Karpas-422 (cell line): ENCODE data around the gene F7. TPM values are rescaled to one million over a fixed set of nuclear protein-coding genes. Genes with fewer than 3 reads are reported as not detected.

Experiments
- DNase-seq: peaks from one replicate; pipeline ENCODE4 v3.0.0-alpha.2; 2015
- H2AFZ ChIP-seq: fragments of 200-600 bp; sonication (generic); 2 replicates; pipeline ENCODE4 v1.6.1; 2014; ENCODE audit warnings: antibody characterized with exemption, low read length, mixed read lengths
- H3K27ac ChIP-seq: fragments of 200-600 bp; sonication (generic); 2 replicates; pipeline ENCODE4 v1.5.1; 2014; ENCODE audit warnings: mild to moderate bottlenecking, low read length, moderate library complexity
- H3K27me3 ChIP-seq: fragments of 200-600 bp; sonication (generic); 2 replicates; pipeline ENCODE4 v1.6.1; 2014; ENCODE audit warnings: low read length, mixed read lengths
- H3K36me3 ChIP-seq: fragments of 200-600 bp; sonication (generic); 2 replicates; pipeline ENCODE4 v1.6.1; 2014; ENCODE audit warnings: low read length, mixed read lengths; ENCODE audit not compliant: insufficient read depth
- H3K4me1 ChIP-seq: fragments of 200-600 bp; sonication (generic); 2 replicates; pipeline ENCODE4 v1.6.1; 2014; ENCODE audit warnings: mild to moderate bottlenecking, low read length, mixed read lengths
- H3K4me2 ChIP-seq: fragments of 200-600 bp; sonication (generic); 2 replicates; pipeline ENCODE4 v1.6.1; 2014; ENCODE audit warnings: low read length, low read depth, mild to moderate bottlenecking; ENCODE audit not compliant: poor library complexity, severe bottlenecking
- H3K4me3 ChIP-seq: fragments of 200-600 bp; sonication (generic); 2 replicates; pipeline ENCODE4 v1.5.1; 2014; ENCODE audit warnings: mild to moderate bottlenecking, antibody characterized with exemption, low read length, mixed read lengths
- H3K79me2 ChIP-seq: fragments of 200-600 bp; sonication (generic); 2 replicates; pipeline ENCODE4 v1.6.1; 2014; ENCODE audit warnings: mild to moderate bottlenecking, low read length, mixed read lengths
- H3K9ac ChIP-seq: fragments of 200-600 bp; sonication (generic); 2 replicates; pipeline ENCODE4 v1.6.0; 2014; ENCODE audit warnings: low read length
- H3K9me2 ChIP-seq: fragments of 200-600 bp; sonication (generic), shearing (Covaris generic); replicated peaks from 2 replicates; pipeline ENCODE4 v1.6.0; 2014; ENCODE audit warnings: mild to moderate bottlenecking, low read length, moderate library complexity; ENCODE audit not compliant: insufficient read depth
- H3K9me3 ChIP-seq: fragments of 300-700, 200-600 bp; sonication (generic); 2 replicates; pipeline ENCODE4 v1.6.1; 2014; ENCODE audit warnings: low read length, mixed read lengths
- H4K20me1 ChIP-seq: fragments of 200-600 bp; sonication (generic); 2 replicates; pipeline ENCODE4 v1.6.1; 2014; ENCODE audit warnings: mild to moderate bottlenecking, antibody characterized with exemption, low read length, low read depth; ENCODE audit not compliant: insufficient read depth
- total RNA-seq: library from RNA; depleted of rRNA; stranded (reverse); fragments of >200 nt; shearing (Covaris generic); gene quantifications from 2 replicates; pipeline ENCODE4 v1.2.3, GENCODE V29; 2014; ENCODE audit warnings: low replicate concordance

The F7 gene
- total RNA-seq, 1 experiment from 2014 or later = not detected

DNA sequence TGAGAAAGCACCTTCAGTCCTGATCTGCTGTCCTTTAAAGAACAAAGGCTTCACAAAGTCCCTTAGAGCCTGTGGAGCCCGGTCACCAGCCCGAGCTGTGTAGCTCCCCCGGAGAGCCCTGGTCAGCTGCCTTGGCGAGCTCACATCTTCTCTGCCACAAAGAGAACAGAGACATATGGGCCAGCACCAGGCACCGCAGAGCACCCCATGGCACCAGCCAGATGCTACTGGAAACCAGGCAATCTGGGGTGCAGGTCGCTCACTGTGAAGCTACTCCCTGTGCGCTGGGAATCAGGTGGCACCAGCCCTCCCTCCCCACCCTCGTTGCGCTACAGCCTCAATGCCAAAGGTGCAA is 44.3 kb upstream of the F7 start:
- Histone ChIP-seq H3K4me3 (no peak overlapping the region), H4K20me1 (no peaks in the 10 kb centered on the region), H3K9ac (no peak overlapping the region), H3K36me3 (no peaks in the 10 kb centered on the region), H3K4me1 (no peaks in the 10 kb centered on the region), H2AFZ (no peak overlapping the region), H3K79me2 (no peaks in the 10 kb centered on the region), H3K27me3 (no peaks in the 10 kb centered on the region), H3K27ac (no peak overlapping the region), H3K4me2 (no peak overlapping the region), H3K9me2 (no peaks in the 10 kb centered on the region), H3K9me3 (peaks cover 11% of the 10 kb centered on the region; the same call in 1 of the 2 replicates)
- no peak for DNase-seq

GRCh38 chr13:113061796-113062425 is 43.7 kb upstream of the F7 start:
- Histone ChIP-seq H4K20me1 (no peaks in the 10 kb centered on the region), H3K4me2 (no peak overlapping the region), H3K79me2 (no peaks in the 10 kb centered on the region), H3K9ac (no peak overlapping the region), H3K27me3 (no peaks in the 10 kb centered on the region), H3K36me3 (no peaks in the 10 kb centered on the region), H3K9me2 (no peaks in the 10 kb centered on the region), H2AFZ (no peak overlapping the region), H3K9me3 (peaks cover 11% of the 10 kb centered on the region; the same call in 1 of the 2 replicates), H3K27ac (no peak overlapping the region), H3K4me3 (no peak overlapping the region), H3K4me1 (no peaks in the 10 kb centered on the region)
- DNase-seq = no peak

DNA sequence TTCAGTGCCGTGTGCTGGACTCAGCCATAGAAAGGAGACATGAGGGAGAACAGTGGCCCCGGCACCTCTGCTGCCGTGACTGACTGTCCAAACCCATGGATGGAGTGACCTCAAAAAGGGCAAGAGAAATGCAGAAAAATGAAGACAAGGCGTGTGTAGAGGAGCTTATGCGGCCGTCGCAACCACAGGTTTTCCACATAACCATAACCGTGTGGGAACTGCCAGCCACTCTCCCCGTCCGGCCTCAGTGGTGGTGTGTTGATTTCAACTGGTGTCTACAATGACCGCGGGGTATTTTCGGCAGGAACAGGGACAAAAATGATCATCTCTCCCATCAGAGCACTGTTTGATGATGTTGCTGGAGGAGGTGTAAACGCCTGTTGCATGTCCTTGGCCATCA is 42.9 kb upstream of the F7 start:
- H3K4me2 ChIP-seq = no peak overlapping the region
- no peaks in the 10 kb centered on the region for H3K79me2 ChIP-seq
- H3K9ac ChIP-seq = no peak overlapping the region
- no peaks in the 10 kb centered on the region for H4K20me1 ChIP-seq
- no peaks in the 10 kb centered on the region for H3K9me2 ChIP-seq
- H3K36me3 ChIP-seq = no peaks in the 10 kb centered on the region
- H3K9me3 ChIP-seq = peaks cover 7% of the 10 kb centered on the region; the same call in 1 of the 2 replicates
- DNase-seq = no peak
- H3K27ac ChIP-seq = no peak overlapping the region
- no peaks in the 10 kb centered on the region for H3K4me1 ChIP-seq
- H2AFZ ChIP-seq = no peak overlapping the region
- no peak overlapping the region for H3K4me3 ChIP-seq
- no peaks in the 10 kb centered on the region for H3K27me3 ChIP-seq

DNA sequence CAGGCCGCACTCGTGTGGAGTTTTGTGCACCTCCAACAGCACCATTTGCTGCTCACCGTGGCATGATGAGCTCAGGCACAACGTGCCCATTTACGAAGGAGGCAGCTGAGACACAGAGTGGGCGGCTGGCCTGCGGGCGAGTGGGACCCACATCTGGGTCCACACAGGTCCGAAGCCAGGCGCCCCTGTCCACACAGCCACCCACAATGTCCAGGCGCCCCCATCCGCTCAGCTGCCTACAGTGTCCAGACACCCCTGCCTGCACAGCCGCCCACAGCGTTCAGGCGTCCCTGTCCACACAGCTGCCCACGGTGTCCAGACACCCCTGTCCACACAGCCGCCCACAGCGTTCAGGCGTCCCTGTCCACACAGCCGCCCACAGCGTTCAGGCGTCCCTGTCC is 42.5 kb upstream of the F7 start:
- Histone ChIP-seq H3K79me2 (no peaks in the 10 kb centered on the region), H3K9me3 (peaks cover 4% of the 10 kb centered on the region; the same call in 1 of the 2 replicates), H3K9me2 (no peaks in the 10 kb centered on the region), H3K9ac (no peak overlapping the region), H3K36me3 (no peaks in the 10 kb centered on the region), H3K4me1 (no peaks in the 10 kb centered on the region), H2AFZ (no peak overlapping the region), H3K4me2 (no peak overlapping the region), H4K20me1 (no peaks in the 10 kb centered on the region), H3K27ac (no peak overlapping the region), H3K4me3 (no peak overlapping the region), H3K27me3 (no peaks in the 10 kb centered on the region)
- DNase-seq = no peak

DNA sequence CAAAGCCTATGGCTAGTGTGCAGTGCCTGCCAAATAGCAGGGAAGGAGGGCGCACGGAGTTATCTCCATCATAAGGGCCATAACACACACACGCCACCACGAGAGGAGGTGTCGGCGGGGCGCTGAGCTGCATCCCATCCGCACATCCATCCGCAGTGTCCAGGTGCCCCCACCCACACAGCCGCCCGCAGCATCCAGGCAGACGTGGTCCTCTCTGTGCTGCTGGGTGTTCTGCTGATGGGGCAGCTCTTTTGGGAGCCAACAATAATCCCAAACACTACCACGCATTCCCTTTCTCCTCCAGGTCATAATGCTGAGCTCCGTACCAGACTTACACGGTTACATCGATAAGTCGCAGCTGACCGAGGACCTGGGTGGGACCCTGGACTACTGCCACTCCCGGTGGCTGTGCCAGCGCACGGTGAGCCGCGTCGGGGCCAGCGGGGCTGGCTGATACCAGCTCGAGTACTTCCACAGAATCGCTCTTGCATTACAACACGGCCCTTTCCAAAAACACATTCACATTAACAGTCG is 41.5 kb upstream of the F7 start:
- Histone ChIP-seq H3K27ac (no peak overlapping the region), H3K9me3 (no peaks in the 10 kb centered on the region), H3K4me1 (no peaks in the 10 kb centered on the region), H2AFZ (no peak overlapping the region), H3K27me3 (no peaks in the 10 kb centered on the region), H3K79me2 (no peaks in the 10 kb centered on the region), H3K4me3 (no peak overlapping the region), H4K20me1 (no peaks in the 10 kb centered on the region), H3K36me3 (no peaks in the 10 kb centered on the region), H3K9me2 (no peaks in the 10 kb centered on the region), H3K4me2 (no peak overlapping the region), H3K9ac (no peak overlapping the region)
- DNase-seq = no peak

DNA sequence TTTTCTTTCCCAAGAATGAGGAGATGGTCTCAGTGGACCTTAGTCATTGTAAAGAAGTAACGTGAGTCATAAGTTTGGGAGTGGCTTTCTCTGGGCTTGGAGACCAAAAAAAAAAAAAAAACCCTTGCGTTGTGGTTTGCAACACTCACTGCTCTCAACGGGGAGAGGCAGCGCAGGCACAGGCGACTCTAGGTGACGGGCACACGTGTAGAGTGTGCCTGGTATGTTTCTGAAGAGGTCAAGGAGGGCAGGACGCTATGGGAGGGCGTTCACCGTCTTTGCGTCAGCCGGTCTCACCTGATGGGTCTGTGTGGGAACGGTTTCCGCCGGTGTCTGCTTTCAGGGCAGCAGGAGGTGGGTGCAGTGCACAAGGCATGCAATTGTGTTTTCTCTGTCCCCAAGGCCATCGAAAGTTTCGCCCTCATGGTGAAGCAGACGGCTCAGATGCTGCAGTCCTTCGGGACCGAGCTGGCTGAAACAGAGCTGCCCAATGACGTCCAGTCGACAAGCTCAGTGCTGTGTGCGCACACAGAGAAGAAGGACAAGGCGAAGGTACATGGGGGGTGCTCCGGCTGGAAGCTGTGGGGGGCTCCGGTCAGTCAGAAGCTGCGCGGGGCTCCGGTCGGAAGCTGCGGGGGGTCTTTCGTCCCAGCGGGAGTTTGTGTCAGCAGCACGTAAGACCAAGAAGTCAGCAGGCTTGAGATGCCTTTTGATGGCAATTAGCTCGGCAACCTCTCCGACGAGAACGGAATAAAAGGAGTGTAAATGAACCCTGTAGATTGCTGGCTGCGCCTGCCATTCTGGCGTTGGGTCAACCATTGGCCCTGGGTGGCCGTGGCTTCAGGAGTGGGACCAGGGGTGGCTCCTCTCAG is 40.8 kb upstream of the F7 start:
- H3K4me2 ChIP-seq = no peak overlapping the region
- H3K79me2 ChIP-seq = no peaks in the 10 kb centered on the region
- no peaks in the 10 kb centered on the region for H3K9me3 ChIP-seq
- no peaks in the 10 kb centered on the region for H3K9me2 ChIP-seq
- H2AFZ ChIP-seq = no peak overlapping the region
- H3K4me1 ChIP-seq = no peaks in the 10 kb centered on the region
- H3K27me3 ChIP-seq = no peaks in the 10 kb centered on the region
- DNase-seq = no peak
- no peak overlapping the region for H3K27ac ChIP-seq
- H4K20me1 ChIP-seq = no peaks in the 10 kb centered on the region
- H3K36me3 ChIP-seq = no peaks in the 10 kb centered on the region
- no peak overlapping the region for H3K4me3 ChIP-seq
- no peak overlapping the region for H3K9ac ChIP-seq

DNA sequence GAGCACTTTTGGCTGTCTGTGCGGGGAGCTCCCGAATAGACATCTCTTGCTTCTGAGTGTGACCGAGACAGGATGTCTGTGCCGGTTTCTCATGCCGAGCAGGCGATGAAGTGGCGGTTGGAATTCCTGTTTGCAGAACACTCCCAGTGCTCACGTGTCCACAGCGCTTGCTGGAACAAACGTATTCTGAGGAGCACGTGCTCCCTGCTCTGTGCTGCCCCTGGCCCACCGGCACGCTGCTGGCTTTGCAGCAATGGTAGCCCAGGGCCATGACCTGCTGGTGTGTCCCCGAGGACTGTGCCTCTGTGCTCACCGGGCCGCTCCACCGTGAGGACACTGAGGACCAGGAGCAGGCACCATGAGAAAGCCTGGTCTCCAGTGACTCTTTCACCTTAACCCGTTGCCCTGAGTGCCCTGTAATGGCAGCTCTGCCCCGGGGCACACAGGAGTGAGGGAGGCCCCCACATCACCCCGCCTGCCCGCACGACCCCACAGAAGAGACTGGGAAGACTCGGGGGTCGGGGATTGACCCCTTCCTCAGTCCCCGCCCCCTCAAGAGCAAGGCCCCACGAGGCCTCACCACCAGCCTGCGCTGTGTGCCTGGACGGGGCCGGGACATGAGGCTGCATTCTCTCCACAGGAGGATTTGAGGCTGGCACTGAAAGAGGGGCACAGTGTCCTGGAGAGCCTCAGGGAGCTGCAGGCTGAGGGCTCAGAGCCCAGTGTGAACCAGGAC is 40.0 kb upstream of the F7 start:
- Histone ChIP-seq H3K4me1 (no peaks in the 10 kb centered on the region), H3K36me3 (no peaks in the 10 kb centered on the region), H3K9ac (no peak overlapping the region), H3K9me3 (no peaks in the 10 kb centered on the region), H4K20me1 (no peaks in the 10 kb centered on the region), H3K9me2 (no peaks in the 10 kb centered on the region), H3K79me2 (no peaks in the 10 kb centered on the region), H3K4me2 (no peak overlapping the region), H3K4me3 (no peak overlapping the region), H3K27me3 (no peaks in the 10 kb centered on the region), H2AFZ (no peak overlapping the region), H3K27ac (no peak overlapping the region)
- DNase-seq = no peak

- Histone ChIP-seq H3K9me2 (no peaks in the 10 kb centered on the region), H3K27ac (no peak overlapping the region), H2AFZ (no peak overlapping the region), H3K36me3 (no peaks in the 10 kb centered on the region), H3K4me1 (no peaks in the 10 kb centered on the region), H3K4me3 (no peak overlapping the region), H3K9me3 (no peaks in the 10 kb centered on the region), H3K4me2 (no peak overlapping the region), H3K9ac (no peak overlapping the region), H3K27me3 (no peaks in the 10 kb centered on the region), H3K79me2 (no peaks in the 10 kb centered on the region), H4K20me1 (no peaks in the 10 kb centered on the region)
- DNase-seq = no peak
Observed at GRCh38 chr13:113066142-113066455, 39.5 kb upstream of the F7 start.
